Ascending aorta (tissue), 2 donors: ENCODE measurements around the gene NARS2. TPM values are rescaled to one million over a fixed set of nuclear protein-coding genes. Genes with fewer than 3 reads are reported as not detected.
A peak's percentile ranks its signal among the peaks of the same experiment; 100 is the strongest.

ENCODE experiments used
- DNase-seq, 2 donors: peaks; one replicate each; pipeline ENCODE4 v3.0.0-alpha.2; 2019; ENCODE audit warnings: low spot score in 2 of 2
- H3K27ac ChIP-seq, 2 donors: fragments of 200-600 bp; sonication (generic); one replicate each; pipeline ENCODE4 v1.5.1; 2016 to 2017; ENCODE audit warnings: mild to moderate bottlenecking in 1 of 2
- H3K27me3 ChIP-seq: fragments of 200-600 bp; sonication (generic); one replicate; pipeline ENCODE4 v1.5.1; 2017
- H3K36me3 ChIP-seq, 2 donors: fragments of 200-600 bp; sonication (generic); one replicate each; pipeline ENCODE4 v1.5.1; 2016
- H3K4me1 ChIP-seq, 2 donors: fragments of 200-600 bp; sonication (generic); one replicate each; pipeline ENCODE4 v1.5.1; 2016 to 2017; ENCODE audit warnings: mild to moderate bottlenecking in 1 of 2
- H3K4me3 ChIP-seq, 2 donors: fragments of 200-600 bp; sonication (generic); one replicate each; pipeline ENCODE4 v1.5.1; 2016 to 2017; ENCODE audit warnings: mild to moderate bottlenecking in 1 of 2
- H3K9me3 ChIP-seq, 2 donors: fragments of 200-600 bp; sonication (generic); one replicate each; pipeline ENCODE4 v1.5.1; 2016
- intact Hi-C: fragments of 100-400 bp; cut with DNase I; formaldehyde crosslinking; loops from one replicate; pipeline ENCODE4 v1.15.1; 2023
- total RNA-seq: library from RNA; depleted of rRNA; stranded (reverse); fragments of >200 nt; gene quantifications from one replicate; pipeline ENCODE4 v1.1.0, GENCODE V29; 2016
- TF ChIP-seq, protein P1 (sequence below), 3 experiments: fragments of 200-600 bp in 2 of 3; fragments of 450-650 bp in 1 of 3; sonication (generic) in 2 of 3; IDR thresholded peaks; one replicate each; pipeline ENCODE4 v1.5.1; 2016 to 2019; ENCODE audit warnings: antibody characterized with exemption in 3 of 3, mild to moderate bottlenecking in 1 of 3, moderate library complexity in 1 of 3

The NARS2 gene, protein sequence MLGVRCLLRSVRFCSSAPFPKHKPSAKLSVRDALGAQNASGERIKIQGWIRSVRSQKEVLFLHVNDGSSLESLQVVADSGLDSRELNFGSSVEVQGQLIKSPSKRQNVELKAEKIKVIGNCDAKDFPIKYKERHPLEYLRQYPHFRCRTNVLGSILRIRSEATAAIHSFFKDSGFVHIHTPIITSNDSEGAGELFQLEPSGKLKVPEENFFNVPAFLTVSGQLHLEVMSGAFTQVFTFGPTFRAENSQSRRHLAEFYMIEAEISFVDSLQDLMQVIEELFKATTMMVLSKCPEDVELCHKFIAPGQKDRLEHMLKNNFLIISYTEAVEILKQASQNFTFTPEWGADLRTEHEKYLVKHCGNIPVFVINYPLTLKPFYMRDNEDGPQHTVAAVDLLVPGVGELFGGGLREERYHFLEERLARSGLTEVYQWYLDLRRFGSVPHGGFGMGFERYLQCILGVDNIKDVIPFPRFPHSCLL
- 7.8 TPM for total RNA-seq

DNA sequence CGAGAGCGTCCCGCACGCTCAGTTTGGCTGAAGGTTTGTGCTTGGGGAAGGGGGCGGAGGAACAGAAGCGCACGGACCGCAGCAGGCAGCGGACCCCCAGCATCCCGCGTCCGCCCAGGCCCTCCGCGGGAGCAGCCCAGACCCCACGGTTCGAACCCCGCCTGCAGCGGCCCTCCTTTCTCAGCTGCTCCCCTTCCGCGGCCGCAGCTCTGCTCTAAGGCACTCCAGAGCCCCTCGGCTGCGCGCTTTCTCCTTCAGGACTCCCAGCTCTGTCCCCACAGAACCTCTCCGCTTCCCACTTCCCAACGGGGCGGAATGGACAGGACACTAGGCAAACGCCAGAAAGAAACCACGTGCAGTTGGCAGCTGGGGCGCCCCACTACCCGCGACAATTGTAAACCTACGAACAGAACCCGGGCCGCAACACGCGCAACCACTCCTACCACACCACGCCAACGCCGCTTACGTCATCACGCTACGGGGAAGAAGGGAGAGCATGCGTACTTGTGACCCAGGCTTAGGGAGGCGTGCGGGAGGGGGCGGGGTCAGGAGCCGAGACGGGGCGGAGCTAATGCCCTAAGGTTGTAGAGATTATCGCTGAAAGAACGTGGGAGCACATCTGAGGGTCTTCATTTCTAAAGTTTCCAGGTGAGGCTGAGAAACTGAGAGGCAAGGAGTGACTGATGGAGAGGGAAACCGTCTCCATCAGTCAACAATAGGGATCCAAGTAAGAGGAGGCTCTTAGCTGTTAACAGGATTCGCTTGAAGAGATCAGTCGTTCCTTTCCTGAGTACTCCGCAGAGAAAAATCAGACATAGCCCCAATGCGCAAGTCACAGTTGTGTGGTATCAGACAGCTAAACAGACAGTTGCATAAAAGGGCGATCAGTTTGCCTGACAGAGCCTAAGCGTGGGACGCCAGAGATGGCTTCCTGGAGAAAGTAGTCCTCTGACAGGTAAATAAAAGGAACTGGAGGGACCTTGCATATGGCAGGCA is at the start of gene NARS2:
Gene NARS2, minus strand, starts transcription at position 479 of the 996 bp plus-strand sequence. Its CDS starts 376 bp downstream, at position 103.
- intact Hi-C loops, result loop anchor here (5.0 to 10.0 kb wide), 3 partner anchors 262 to 752 kb away; partner anchors contain the start of genes AAMDC and RSF1
- TF ChIP-seq, protein P1, sequence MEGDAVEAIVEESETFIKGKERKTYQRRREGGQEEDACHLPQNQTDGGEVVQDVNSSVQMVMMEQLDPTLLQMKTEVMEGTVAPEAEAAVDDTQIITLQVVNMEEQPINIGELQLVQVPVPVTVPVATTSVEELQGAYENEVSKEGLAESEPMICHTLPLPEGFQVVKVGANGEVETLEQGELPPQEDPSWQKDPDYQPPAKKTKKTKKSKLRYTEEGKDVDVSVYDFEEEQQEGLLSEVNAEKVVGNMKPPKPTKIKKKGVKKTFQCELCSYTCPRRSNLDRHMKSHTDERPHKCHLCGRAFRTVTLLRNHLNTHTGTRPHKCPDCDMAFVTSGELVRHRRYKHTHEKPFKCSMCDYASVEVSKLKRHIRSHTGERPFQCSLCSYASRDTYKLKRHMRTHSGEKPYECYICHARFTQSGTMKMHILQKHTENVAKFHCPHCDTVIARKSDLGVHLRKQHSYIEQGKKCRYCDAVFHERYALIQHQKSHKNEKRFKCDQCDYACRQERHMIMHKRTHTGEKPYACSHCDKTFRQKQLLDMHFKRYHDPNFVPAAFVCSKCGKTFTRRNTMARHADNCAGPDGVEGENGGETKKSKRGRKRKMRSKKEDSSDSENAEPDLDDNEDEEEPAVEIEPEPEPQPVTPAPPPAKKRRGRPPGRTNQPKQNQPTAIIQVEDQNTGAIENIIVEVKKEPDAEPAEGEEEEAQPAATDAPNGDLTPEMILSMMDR (IDR thresholded peaks at IDR 0.05), result no peak

DNA sequence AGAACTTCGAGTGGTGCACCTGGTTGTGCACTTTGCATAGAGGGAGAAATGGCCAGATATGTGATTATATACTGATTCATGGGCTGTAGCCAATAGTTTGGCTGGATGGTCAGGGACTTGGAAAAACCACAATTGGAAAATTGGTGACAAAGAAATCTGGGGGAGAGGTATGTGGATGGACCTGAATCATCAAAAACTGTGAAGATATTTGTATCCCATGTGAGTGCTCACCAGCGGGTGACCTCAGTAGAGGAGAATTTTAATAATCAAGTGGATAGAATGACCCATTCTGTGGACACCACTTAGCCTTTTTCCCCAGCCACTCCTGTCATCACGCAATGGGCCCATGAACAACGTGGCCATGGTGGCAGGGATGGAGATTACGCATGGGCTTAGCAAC is 48.0 kb upstream of the NARS2 start:
- intact Hi-C loops, result no loop called here
- TF ChIP-seq, protein P1 (IDR thresholded peaks at IDR 0.05), result no peak

More for the DNA sequence above, at the start of gene NARS2:
- H3K9me3 ChIP-seq, result no peaks in the 10 kb centered on the region
- H3K27me3 ChIP-seq, result no peaks in the 10 kb centered on the region
- DNase-seq, result peak; percentile 94 to 99
- H3K4me1 ChIP-seq, result peaks cover 0 to 10% of the 10 kb centered on the region in 2 donors
- H3K36me3 ChIP-seq, result peaks cover 0 to 7% of the 10 kb centered on the region in 2 donors
- H3K4me3 ChIP-seq, result peak within 1 kb of the TSS; percentile 84 to 95
- peak within 1 kb of the TSS; percentile 83 to 91 for H3K27ac ChIP-seq

DNA sequence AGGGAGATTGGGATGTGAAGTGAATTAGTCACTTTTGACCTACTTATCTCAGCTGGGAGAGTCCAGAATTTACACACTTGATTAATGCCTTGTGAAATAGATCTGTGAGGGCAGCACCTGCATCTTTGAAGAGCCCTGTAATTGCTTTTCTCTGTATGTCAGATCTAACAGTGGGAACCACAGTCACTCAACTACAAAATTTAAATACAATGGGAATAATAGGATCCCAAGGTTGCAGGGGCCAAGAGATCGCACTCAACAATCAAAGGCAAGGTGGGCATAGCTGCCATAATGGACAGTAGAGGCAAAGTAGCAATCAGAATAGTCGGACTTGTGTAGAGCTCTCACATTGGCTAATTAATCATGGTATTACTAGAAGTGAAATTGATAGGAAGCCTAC is 45.5 kb upstream of the NARS2 start:
- TF ChIP-seq, protein P1 (IDR thresholded peaks at IDR 0.05), result no peak
- H3K4me3 ChIP-seq, result no peak overlapping the region
- intact Hi-C loops, result no loop called here
- peaks cover 0 to 14% of the 10 kb centered on the region in 2 donors for H3K9me3 ChIP-seq
- no peaks in the 10 kb centered on the region for H3K4me1 ChIP-seq
- no peaks in the 10 kb centered on the region for H3K27me3 ChIP-seq
- no peak overlapping the region for H3K27ac ChIP-seq
- no peaks in the 10 kb centered on the region for H3K36me3 ChIP-seq
- no peak for DNase-seq

More for the DNA sequence above, 48.0 kb upstream of the NARS2 start:
- H3K27me3 ChIP-seq, result no peaks in the 10 kb centered on the region
- H3K4me1 ChIP-seq, result no peaks in the 10 kb centered on the region
- H3K36me3 ChIP-seq, result no peaks in the 10 kb centered on the region
- no peak overlapping the region for H3K4me3 ChIP-seq
- H3K9me3 ChIP-seq, result peaks cover 0 to 14% of the 10 kb centered on the region in 2 donors
- no peak overlapping the region for H3K27ac ChIP-seq
- DNase-seq, result no peak

DNA sequence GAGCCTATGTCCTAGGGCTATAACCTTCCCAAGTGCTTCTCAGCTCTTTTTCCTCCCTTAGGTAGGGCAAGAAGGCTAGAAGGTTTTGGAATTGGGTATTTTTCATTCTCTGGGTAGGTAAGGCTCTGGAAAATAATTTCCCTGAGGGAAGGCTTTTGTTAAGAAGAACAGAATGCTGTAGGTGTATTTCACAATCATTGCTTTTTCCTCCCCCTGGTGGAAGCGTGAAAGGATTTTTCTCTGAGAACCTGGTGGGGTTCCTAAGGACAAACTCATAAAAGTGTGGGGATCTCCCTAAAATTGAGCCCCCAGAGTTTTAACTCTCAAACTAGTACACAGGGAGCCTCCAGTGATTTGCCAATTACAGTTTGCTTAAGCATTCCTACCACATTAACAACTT is 41.1 kb upstream of the NARS2 start:
- Histone ChIP-seq H3K4me3 (no peak overlapping the region), H3K27me3 (no peaks in the 10 kb centered on the region), H3K4me1 (no peaks in the 10 kb centered on the region), H3K9me3 (peaks cover 0 to 11% of the 10 kb centered on the region in 2 donors), H3K36me3 (no peaks in the 10 kb centered on the region), H3K27ac (no peak overlapping the region)
- DNase-seq, result no peak
- TF ChIP-seq, protein P1 (IDR thresholded peaks at IDR 0.05), result no peak
- intact Hi-C loops, result no loop called here

DNA sequence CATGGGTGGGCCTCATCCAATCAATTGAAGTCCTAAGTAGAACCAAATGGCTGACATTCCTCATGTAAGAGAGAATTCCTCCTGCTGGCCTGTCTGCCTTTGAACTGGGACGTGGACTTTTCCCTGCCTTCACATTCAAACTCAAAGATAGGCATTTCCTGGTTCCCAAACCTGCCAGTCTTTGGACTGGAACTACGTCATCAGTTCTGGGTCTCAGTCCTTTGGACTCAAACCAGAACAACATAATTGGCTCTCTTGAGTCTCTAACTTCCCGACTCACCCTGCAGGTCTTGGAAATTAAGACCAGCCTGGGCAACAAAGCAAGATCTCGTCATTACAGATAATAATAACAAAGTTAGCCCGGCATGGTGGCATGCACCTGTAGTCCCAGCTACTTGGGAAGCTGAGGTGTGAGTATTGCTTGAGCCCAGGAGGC is 38.7 kb upstream of the NARS2 start:
- DNase-seq, result no peak
- no peak overlapping the region for H3K27ac ChIP-seq
- intact Hi-C loops, result no loop called here
- no peaks in the 10 kb centered on the region for H3K9me3 ChIP-seq
- no peaks in the 10 kb centered on the region for H3K36me3 ChIP-seq
- no peaks in the 10 kb centered on the region for H3K27me3 ChIP-seq
- TF ChIP-seq, protein P1 (IDR thresholded peaks at IDR 0.05), result no peak
- H3K4me1 ChIP-seq, result no peaks in the 10 kb centered on the region
- H3K4me3 ChIP-seq, result no peak overlapping the region
